HG03442 (cell line): ENCODE data around the gene IGLL5.

Source experiments
- ATAC-seq: cut with Tn5 transposase; IDR thresholded peaks from one replicate; pipeline ENCODE4 v1.9.1; 2021; ENCODE audit warnings: mild to moderate bottlenecking, moderate library complexity; ENCODE audit not compliant: unreplicated experiment

Gene IGLL5

DNA sequence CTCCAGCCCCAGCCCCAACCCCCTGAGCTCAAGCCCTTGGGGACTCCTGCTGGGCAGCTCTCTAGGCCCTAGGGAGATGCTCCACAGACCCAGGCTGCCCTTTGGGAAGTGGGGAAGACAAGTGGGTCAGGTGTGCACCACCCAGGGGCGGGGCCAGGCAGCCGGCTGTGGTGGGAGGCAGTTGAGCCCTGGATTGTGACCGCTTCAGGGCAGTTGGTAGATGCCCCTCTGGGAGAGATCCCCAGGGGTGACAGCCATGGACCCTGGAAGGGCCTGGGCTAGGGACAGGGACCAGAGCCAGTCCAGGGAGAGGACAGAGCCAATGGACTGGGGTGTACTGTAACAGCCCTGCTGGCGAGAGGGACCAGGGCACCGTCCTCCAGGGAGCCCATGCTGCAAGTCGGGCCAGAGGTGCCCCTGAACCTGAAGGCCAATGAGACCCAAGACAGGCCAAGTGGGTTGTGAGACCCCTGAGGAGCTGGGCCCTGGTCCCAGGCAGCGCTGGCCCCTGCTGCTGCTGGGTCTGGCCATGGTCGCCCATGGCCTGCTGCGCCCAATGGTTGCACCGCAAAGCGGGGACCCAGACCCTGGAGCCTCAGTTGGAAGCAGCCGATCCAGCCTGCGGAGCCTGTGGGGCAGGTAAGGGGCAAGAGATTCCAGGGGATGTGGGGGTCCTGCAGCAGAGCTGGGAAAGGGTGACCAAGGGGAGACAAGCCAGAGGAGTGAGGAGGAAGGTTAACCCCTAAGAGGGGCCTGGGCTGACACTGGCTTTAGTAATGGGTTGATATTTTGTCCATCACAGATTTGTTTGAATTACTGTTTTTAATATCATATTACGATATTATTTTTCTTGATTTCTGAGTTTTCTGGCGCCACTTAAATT, at the start of gene IGLL5:
Gene IGLL5, plus strand, starts transcription at position 196 of the 883 bp plus-strand sequence. Its CDS starts 238 bp downstream, at position 434.
- no peak for ATAC-seq

DNA sequence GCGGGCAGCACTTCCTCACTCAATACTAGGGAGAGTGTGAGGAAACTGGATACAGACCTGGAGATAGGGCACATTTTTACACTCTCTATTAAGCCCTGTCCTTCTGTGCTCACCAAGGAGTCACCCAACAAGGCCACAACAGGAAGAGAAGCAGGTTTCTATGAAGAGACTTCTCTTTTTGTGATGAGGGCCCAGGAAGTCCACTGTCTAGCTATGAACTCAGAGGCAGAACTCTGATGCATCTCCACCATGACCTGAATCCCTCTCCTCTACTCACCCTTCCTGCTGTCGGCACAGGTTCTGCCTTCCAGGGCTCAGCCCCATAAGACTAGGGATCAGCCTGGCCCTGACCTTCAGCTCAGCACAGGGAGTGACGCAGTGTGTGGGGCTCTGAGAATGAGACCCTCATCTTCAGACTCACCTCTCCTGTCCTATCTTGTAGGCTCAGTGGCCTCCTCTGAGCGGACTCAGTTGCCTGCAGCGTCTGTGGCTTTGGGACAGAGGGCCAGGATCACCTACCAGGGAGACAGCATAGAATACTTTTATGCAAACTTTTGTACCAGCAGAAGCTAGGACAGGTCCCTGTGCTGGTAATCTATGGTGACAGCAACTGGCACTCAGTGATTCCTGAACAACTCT, 49.3 kb upstream of the IGLL5 start:
- ATAC-seq = no peak

DNA sequence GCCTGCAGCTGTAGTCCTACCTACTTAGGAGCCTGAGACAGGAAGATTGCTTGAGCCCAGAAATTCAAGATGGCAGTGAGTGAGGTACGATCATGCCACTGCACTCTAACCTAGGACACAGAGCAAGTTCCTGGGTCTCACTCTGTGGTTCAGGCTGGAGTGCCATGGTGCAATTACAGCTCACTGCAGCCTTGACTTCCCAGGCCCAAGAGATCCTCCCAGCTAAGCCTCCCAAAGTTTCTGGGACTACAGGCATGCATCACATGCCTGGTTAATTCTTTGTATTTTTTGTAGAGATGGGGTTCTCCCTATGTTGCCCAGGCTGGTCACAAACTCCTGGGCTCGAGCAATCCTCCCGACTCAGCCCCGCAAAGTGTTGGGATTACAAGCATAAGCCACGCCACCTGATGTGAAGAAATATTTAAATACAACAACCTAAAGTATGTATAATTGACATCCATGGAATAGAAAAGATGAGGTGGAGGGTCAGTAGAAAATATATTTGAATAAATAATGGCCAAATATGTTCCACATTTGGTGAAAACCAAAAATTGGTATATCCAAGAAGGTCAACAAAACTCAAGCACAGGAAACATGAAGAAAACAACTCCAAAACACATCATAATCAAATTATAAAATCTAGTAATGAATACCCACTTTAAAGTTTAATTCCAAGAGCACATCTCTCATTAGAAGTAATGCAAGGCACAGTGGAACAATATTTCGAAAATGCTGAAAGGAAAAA, 47.9 kb upstream of the IGLL5 start:
- no peak for ATAC-seq

DNA sequence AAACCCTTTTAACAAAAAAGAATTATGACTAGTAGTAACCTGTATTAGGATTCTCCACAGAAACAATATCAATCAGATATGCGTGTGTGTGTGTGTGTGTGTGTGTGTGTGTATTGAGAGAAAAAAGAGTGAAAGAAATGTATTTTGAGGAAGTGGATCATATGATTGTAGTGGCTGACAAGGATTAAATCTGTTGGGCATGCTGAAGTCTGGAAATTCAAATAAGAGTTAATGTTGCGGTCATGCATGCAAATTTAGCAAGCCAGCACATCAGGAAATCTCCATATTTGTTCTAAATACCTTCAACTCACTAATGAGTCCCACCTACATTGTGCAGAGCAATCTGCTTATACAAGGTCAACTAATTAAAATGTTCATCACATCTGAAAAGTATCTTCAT, 46.8 kb upstream of the IGLL5 start:
- no peak for ATAC-seq

DNA sequence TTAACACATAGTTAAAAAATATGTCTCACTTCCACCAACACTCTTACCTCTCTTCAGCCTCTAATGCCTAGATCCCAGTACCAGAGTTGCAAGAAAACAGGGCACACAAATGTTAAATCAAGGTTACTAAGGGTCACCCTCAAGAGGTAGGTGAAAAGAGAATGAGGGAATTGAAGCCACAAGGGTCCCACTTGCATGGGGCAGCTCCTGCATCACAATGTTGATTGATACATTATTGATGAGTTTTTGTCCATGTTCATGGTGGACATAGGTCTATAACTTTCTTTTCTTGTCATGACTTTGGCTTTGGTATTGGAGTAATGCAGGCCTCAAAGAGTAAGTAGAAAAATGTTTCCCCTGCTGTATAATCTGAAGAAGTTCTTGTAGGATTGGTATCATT, 46.0 kb upstream of the IGLL5 start:
- ATAC-seq = no peak

DNA sequence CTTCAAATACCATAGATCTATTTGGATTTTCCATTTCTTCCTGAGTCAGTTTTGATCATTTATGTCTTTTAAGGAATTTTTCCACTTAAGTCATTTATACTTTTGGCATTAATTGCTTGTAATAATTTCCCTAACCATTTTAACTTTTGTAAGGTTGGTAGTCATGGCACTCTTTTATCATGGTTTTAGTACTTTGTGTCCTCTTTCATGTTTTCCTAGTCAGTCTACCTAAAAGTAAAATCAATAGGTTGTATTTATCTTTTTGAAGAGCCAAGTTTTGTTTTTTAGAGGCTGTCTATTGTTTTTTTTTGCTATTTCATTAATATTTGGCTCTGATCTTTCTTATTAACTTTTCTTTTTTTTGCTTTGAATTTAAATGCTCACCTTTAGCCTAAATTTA, 45.5 kb upstream of the IGLL5 start:
- no peak for ATAC-seq

DNA sequence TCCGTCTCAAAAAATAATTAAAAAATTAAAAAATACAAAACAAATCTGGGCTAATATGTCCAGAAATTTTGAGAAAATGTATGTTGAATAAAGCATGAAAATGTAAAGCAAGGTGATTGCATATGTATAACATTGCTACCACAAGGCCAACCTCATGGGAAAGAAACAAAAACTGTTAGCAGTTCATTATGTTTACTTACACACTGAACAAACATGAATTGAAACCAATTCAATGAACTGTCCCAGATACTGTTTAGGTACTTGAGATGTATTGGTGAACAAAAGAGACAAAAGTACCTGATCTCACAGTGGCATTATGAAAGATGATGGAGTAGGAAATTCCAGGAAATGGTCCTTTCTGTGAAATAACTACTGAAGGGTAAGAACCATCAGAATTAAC, 43.8 kb upstream of the IGLL5 start:
- ATAC-seq = no peak

DNA sequence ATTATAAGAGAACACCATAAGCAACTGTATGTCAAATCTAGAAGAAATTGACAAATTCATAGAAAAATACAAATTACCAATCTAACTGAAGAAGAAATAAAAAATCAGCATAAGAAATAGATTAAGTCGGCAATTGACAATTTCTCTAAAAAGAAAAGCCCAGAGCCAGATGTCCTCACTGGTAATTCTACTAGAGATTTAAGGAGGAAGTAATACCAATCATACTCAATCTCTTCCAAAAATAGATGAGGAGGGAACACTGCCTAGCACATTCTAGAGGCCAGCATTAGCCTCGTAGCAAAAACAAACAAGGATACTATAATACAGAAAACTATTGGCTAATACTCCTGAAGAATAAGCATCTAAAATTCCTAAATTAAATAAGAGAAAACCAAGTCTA, 40.4 kb upstream of the IGLL5 start:
- ATAC-seq = no peak

DNA sequence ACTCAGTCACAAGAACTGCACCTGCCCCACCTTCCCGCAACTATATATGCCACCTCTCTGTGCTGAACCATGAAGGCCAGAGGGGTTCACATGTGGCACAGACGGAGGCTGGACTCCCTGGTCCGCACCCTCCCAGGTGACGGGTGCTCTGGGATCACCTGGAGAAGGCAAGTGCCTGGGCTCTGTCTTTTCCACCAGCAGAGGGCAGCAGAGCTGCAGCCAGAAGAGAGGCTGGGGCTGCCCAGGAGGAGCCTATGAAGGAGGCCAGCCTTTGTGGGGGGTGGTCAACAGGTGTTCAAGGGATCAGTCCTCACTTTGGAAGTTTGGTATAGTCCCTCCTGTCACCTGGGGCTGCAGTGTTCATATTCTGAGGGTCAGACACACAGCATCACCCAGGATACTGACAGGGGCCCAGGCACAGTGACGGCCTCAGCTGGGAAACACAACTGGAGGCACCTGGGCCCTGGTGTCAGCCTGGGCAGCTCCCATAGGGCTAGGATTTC, 39.2 kb upstream of the IGLL5 start:
- ATAC-seq = no peak

DNA sequence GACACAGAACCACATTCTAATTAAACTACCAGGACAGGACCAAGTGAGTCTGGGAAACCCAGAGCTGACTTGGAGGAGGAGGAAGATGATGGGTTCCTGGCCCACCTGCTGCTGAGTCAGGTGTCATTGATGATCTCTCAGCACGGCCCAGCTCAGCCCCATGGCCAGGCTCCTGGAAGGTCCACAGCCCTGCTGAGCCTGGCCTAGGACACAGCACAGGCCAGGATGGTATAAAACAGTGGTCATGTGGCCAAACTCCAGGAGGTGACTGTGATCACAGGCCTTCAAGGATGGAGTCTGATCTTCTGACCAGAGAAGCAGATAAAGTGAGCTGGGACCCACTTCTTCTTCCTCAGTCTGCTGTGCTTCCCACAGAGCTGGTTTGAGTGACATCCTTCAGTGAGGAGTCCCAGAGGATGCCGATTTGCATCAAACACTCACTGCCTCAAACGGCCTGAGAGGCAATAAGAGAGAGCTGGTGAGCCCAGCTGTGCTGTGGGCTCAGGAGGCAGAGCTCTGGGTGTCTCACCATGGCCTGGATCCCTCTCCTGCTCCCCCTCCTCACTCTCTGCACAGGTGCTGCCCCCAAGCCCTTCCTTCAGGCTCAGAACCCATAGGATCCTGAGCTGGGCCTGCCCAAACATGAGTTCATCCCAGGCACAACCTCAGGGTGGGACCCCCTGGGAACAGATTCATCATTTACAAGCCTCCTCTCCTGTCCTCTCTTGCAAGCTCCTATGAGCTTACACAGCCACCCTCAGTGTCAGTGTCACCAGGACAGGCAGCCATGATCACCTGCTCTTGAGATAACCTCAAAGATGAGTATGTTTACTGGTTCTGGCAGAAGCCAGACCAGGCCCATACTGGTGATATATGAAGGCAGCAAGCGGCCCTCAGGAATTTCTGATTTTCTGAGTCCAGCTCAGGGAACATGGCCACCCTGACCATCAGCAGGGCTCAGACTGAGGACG, 37.7 kb upstream of the IGLL5 start:
- no peak for ATAC-seq

DNA sequence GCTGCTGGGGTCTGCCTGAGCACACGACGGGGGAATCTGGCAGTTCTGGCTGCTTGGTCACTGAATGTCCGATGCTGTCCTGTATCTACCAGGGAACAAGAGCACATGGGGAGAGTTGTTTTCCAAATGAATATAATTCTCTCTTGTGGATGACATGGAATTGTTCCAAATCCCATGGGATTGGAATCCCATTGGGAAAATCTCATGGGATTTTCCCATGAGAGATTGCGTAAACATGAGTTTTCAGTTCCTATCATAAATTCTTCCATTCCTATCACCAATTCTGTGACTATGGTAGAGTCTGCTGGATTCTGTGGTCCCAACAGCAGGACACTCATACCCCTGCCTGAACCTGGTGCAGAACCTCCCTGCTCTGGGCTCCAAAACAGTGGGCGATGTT, 35.6 kb upstream of the IGLL5 start:
- no peak for ATAC-seq

DNA sequence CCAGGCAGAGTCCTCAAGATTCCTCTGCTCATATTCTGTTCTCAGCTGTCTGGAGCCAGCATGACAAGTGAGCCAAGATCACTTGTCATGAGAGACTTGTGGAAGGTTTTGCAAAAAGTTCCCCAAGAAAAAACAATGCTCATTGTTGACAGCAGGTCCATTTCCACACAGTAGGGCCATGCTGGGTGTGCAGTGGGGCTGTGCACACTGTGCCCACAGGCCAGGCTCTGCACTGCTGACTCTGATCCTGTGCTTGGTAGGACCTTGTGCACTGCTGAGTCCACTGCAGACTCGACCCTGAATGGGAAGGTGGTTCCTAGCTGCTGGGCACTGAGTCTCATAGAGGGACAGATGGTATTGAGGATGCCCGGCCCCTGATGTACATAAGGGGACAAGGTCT, 33.9 kb upstream of the IGLL5 start:
- no peak for ATAC-seq

DNA sequence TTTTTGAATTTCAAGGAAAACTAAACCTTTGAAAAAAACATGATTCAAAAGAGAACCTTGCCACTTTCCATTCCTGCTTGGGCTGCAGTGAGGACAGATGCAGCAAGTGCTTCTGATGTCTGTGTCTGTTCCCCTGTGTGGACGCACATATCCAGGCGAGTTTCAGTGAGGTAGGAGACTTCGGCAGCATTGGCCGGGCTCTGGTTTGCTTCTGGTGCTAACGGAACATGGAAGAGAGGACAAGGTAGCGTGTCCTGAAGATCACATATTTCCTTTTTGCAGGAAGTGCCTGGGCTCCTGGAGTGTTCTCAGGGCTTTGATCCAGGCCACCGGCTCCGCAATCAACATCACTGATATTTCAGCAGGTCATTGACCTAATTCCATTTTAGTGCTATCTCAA, 33.1 kb upstream of the IGLL5 start:
- no peak for ATAC-seq

DNA sequence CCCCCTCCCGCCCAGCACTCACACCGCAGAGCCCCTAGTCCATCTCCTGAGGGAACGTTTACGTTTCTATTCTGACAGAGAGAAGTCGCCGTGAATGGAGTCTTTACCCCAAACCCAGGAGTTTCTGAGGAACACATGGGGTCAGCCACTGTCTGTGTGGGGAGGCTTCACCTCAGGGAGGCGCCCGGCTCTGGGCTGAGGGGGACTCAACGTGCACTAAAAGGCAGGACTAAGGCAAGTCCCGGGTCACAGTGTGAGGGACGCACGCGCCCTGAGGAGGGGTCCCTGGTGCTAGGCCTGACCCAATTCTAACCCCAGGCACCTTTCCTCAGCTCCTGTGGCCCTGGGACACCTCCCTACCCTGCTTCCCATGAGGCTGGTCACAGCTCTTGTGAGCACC, 32.5 kb upstream of the IGLL5 start:
- no peak for ATAC-seq

DNA sequence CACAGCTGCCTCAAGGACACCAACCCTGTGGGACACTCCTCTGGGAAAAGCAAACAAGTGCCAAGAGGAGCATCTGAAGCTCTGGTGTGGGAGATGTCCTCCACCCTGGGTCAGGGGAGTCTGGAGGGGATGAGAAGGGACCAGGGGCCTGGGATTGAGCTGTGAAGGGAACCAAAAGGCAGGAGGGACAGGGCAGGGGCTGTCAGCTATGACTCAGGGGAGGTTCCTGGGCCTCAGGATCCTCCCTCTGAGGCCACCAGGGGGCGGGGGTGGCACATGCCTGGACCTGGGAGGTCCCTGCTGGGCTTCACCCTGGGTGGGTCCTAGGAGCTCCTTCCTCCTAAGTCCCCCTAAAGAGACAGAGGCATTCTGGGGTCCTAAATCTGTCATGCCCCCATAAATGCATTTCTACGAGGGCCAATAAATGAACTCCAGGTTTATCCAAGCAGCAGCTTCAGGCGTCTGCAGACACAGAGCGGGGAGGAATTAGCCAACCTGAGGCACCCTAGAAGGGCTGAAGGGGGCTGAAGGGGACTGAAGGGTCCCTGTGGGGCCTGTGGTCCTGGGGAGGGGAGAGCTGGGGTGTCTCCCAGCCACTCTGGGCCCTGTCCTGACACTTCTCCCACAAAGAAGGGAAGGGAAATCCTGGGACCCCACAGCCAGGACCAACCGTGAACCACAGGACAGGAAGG, 31.9 kb upstream of the IGLL5 start:
- ATAC-seq = no peak

DNA sequence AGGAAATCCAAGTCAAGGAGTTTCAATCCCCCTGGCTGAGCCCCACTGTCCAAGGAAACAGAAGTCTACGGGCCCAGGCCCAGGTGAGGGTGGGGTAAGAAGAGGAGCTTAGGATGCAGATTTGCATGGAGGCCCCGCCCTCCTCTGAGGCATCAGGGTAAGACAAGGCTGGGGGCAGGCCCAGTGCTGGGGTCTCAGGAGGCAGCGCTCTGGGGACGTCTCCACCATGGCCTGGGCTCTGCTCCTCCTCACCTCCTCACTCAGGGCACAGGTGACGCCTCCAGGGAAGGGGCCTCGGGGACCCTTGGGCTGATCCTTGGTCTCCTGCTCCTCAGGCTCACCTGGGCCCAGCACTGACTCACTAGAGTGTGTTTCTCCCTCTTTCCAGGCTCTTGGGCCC, 31.3 kb upstream of the IGLL5 start:
- ATAC-seq = no peak

DNA sequence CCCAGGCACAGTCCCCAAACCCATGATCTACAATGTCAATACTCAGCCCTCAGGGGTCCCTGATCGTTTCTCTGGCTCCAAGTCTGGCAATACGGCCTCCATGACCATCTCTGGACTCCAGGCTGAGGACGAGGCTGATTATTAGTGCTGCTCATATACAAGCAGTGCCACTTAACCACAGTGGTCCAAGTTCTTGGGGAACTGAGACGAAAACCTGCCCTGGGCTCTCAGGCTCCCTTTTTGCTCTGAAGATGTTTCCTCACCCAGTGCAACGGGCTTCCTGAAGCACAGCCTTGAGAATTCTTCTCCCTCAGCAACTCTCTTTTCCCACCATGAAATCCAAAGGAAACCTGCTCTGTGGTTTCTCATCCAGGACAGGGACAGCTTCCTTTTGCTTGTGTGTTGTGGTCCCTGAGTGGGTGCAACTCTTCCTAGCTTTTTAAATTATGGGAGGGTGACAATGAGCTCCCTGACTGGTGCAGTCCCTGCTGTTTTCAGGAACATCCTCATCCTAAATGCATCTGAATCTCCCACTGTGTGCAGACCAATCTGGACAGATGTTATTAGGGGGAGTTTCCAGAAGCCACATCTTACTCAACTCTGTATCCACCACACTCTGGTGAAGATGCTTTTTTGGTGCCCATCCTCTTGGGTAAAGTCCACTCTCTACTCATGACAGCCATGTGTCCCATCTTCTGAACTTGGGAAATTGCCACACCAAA, 30.6 kb upstream of the IGLL5 start:
- ATAC-seq = no peak

DNA sequence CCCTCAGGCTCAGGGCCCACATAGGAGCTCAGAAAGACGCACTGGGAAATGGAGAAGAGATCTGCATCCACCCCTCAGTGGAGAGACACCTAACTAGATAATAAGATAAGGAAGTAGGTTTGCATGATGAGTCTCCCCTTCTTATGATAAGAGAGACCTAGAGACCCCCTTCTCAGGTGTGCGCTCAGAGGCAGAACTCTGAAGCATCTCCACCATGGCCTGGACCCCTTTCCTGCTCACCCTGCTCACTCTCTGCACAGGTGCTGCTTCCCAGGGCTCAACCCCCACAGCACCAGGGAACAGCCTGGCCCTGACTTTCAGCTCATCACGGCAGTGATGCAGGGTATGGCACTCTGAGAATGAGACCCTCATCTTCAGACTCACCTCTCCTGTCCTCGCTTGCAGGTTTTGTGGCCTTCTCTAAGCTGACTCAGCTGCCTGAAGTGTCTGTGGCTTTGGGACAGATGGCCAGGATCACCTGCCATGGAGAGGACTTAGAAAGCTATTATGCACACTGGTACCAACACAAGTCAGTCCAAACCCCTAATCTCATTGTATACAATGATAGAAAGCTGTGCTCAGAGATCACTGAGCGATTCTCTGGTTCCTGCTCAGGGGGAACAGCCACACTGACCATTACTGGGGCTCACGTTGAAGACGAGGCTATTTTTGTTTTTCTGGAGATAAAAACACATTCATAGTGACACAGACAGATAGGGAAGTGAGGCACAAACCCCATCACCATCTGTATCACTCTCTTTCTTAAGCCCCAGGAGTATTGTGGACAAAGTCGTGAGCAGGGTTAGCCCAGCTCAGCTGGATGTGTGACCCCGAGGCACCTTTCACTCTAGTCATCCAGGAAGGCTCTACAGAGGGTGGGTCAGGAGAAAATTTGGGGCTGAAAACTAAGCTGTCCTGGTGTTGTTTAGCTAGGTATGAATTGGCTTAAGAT, 29.7 kb upstream of the IGLL5 start:
- no peak for ATAC-seq
